ENCODE measurements around the gene GRK1.

- TF ChIP-seq, protein P1, sequence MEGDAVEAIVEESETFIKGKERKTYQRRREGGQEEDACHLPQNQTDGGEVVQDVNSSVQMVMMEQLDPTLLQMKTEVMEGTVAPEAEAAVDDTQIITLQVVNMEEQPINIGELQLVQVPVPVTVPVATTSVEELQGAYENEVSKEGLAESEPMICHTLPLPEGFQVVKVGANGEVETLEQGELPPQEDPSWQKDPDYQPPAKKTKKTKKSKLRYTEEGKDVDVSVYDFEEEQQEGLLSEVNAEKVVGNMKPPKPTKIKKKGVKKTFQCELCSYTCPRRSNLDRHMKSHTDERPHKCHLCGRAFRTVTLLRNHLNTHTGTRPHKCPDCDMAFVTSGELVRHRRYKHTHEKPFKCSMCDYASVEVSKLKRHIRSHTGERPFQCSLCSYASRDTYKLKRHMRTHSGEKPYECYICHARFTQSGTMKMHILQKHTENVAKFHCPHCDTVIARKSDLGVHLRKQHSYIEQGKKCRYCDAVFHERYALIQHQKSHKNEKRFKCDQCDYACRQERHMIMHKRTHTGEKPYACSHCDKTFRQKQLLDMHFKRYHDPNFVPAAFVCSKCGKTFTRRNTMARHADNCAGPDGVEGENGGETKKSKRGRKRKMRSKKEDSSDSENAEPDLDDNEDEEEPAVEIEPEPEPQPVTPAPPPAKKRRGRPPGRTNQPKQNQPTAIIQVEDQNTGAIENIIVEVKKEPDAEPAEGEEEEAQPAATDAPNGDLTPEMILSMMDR (IDR thresholded peaks at IDR 0.05 in 8 of 11, conservative IDR thresholded peaks at IDR 0.05 in 3 of 11) = no peak
- TF ChIP-seq POLR2A (IDR thresholded peaks at IDR 0.05) (no peak), POLR2AphosphoS5 (IDR thresholded peaks at IDR 0.05) (no peak)
Measured at GRCh38 chr13:113637262-113638160, 29.5 kb upstream of the GRK1 start.
